Uterus (tissue), 2 donors: Measurements from ENCODE around the gene KRT71.

Experiments used
- POLR2A ChIP-seq, 2 donors: fragments of 450-650 bp; IDR thresholded peaks; one replicate each; pipeline ENCODE4 v1.6.1; 2016; ENCODE audit warnings: antibody characterized with exemption in 2 of 2, mild to moderate bottlenecking in 1 of 2, moderate library complexity in 1 of 2
- TF ChIP-seq, protein P1 (sequence below), 4 experiments: fragments of 200-600 bp in 2 of 4; fragments of 450-650 bp in 2 of 4; sonication (generic) in 2 of 4; IDR thresholded peaks; one replicate each; pipeline ENCODE4 v1.5.1; 2016 to 2019; ENCODE audit warnings: antibody characterized with exemption in 4 of 4, mild to moderate bottlenecking in 2 of 4, moderate library complexity in 1 of 4

DNA sequence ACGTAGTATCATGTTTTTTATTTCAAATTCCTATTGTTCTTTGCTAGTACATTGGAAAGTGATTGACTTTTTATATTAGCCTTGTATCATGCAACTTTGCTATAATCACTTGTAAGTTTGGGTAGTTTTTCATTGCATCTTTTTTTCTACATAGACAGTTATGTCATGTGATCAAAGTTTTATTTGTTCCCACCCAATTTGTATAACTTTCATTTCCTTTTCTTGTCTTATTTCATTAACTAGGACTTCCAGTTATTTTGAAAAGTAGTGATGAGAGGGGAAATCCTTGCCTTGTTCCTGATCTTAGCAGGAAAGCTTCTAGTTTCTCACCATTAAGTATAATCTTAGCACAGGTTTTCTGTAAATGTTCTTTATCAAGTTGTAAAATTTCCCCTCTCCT lies 50.1 kb downstream of the KRT71 start:
- TF ChIP-seq, protein P1, sequence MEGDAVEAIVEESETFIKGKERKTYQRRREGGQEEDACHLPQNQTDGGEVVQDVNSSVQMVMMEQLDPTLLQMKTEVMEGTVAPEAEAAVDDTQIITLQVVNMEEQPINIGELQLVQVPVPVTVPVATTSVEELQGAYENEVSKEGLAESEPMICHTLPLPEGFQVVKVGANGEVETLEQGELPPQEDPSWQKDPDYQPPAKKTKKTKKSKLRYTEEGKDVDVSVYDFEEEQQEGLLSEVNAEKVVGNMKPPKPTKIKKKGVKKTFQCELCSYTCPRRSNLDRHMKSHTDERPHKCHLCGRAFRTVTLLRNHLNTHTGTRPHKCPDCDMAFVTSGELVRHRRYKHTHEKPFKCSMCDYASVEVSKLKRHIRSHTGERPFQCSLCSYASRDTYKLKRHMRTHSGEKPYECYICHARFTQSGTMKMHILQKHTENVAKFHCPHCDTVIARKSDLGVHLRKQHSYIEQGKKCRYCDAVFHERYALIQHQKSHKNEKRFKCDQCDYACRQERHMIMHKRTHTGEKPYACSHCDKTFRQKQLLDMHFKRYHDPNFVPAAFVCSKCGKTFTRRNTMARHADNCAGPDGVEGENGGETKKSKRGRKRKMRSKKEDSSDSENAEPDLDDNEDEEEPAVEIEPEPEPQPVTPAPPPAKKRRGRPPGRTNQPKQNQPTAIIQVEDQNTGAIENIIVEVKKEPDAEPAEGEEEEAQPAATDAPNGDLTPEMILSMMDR (IDR thresholded peaks at IDR 0.05), result no peak
- TF ChIP-seq POLR2A (IDR thresholded peaks at IDR 0.05), result no peak
